ENCODE measurements around the gene CEBPA.

GRCh38 chr19:33290082-33290815 lies 12.1 kb downstream of the CEBPA start:
- no peak for TF ChIP-seq EZH2 (IDR thresholded peaks at IDR 0.05; ENCODE audit: insufficient read depth, low read length)
- TF ChIP-seq CTCF (IDR thresholded peaks at IDR 0.05; ENCODE audit: insufficient read depth, low read depth, low read length): no peak

Measured in astrocyte (in vitro differentiated cells and primary cell).